Renal cortical epithelial cell (primary cell): Measurements from ENCODE around the gene SNX25. TPM values are rescaled to one million over a fixed set of nuclear protein-coding genes. Genes with fewer than 3 reads are reported as not detected.
"Not testable (repeated sequence)": the region's sequence is repeated elsewhere in the genome, so short reads cannot be mapped to it uniquely, and the experiment has no call there.

Experiments used
- DNase-seq: peaks from one replicate; pipeline ENCODE4 v3.0.0-alpha.2; 2011; ENCODE audit warnings: low read depth
- total RNA-seq: library from RNA; depleted of rRNA; stranded (reverse); fragments of >200 nt; gene quantifications from 2 replicates; pipeline ENCODE4 v1.2.3, GENCODE V29; 2014

SNX25 gene
- total RNA-seq, 1 donor from 2014 or later, result 40.3 TPM

- DNase-seq, result peak; percentile 46
These were observed 5.0 kb upstream of the SNX25 start for GRCh38 chr4:185204238-185204910.

- DNase-seq, result not testable (repeated sequence)
These were observed 4.3 kb upstream of the SNX25 start for GRCh38 chr4:185205073-185205472.

GRCh38 chr4:185205697-185206342 is 3.6 kb upstream of the SNX25 start:
- DNase-seq, result no peak

GRCh38 chr4:185207466-185207865 is 1.9 kb upstream of the SNX25 start:
- DNase-seq, result no peak

GRCh38 chr4:185209852-185210101 is 379 bp downstream of the SNX25 start:
- not testable (repeated sequence) for DNase-seq

- peak; percentile 34 for DNase-seq
These were observed 944 bp downstream of the SNX25 start for GRCh38 chr4:185210102-185210981.

- DNase-seq, result peak; percentile 13
These were observed 1.6 kb downstream of the SNX25 start for GRCh38 chr4:185211035-185211434.

GRCh38 chr4:185211641-185212040 is 2.2 kb downstream of the SNX25 start:
- no peak for DNase-seq

- DNase-seq, result no peak
These were observed 3.2 kb downstream of the SNX25 start for GRCh38 chr4:185212581-185212980.

- no peak for DNase-seq
These were observed 4.5 kb downstream of the SNX25 start for GRCh38 chr4:185213877-185214276.

- DNase-seq, result no peak
These were observed 5.9 kb downstream of the SNX25 start for GRCh38 chr4:185215261-185215660.

GRCh38 chr4:185217408-185217975 is 8.1 kb downstream of the SNX25 start:
- no peak for DNase-seq

- DNase-seq, result no peak
These were observed 8.9 kb downstream of the SNX25 start for GRCh38 chr4:185218312-185218711.

- peak; percentile 40 for DNase-seq
These were observed 10.3 kb downstream of the SNX25 start for GRCh38 chr4:185219551-185220344.

- no peak for DNase-seq
These were observed 12.1 kb downstream of the SNX25 start for GRCh38 chr4:185221491-185221890.

- no peak for DNase-seq
These were observed 12.5 kb downstream of the SNX25 start for GRCh38 chr4:185221912-185222311.

GRCh38 chr4:185222598-185222997 is 13.2 kb downstream of the SNX25 start:
- DNase-seq, result peak; percentile 39

GRCh38 chr4:185224597-185224996 is 15.2 kb downstream of the SNX25 start:
- DNase-seq, result no peak

- DNase-seq, result no peak
These were observed 16.5 kb downstream of the SNX25 start for GRCh38 chr4:185225940-185226339.

- DNase-seq, result peak; percentile 68
These were observed 17.7 kb downstream of the SNX25 start for GRCh38 chr4:185227131-185227551.

- no peak for DNase-seq
These were observed 18.4 kb downstream of the SNX25 start for GRCh38 chr4:185227713-185228278.
